8988T (cell line): ENCODE results near the gene OR56A3.

Source experiments
- DNase-seq: peaks from one replicate; pipeline ENCODE4 v3.0.0; 2011

Gene OR56A3

DNA sequence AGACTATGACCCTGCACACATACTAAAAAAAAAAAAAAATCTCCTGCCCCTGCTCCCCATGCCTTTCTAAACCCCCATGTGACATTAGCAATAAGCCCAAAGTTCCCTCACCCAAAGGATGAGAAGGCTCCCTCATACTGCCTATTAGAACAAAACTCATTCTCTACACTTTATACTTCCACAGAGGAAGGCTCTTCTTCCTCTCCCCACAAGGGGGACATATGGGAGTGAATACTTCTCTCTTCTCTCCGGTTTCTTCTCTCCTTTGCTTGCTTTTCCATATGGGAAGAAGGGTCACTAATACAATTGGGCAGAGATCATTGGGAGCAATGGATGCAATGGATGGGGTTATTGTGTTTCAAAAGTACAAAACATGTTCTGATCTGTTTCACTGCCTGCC lies 41.4 kb downstream of the OR56A3 start:
- no peak for DNase-seq

DNA sequence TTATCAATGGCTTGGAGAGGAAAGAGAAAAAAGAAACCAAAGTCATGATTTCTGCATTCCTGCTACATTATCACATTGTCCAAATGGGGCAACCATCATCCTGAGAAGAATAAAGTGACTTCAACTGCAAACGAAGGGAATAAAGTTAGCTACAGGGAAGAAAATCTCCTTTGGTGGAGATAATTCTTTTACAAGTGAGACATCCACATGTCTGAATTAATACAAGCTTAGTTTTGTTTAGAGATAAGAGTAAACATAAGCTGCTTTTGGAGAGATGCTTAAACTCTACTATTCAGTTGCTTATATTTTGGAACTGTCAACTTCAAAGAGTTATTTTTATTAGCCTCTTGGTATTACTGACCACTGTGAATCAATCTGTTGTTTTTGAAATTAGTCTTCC lies 44.8 kb downstream of the OR56A3 start, which contains the start of gene OR52L1:
TSS of gene OR52L1 (minus strand) at position 101 of the 400 bp plus-strand sequence. CDS start at position 46, 55 bp downstream.
- no peak for DNase-seq

DNA sequence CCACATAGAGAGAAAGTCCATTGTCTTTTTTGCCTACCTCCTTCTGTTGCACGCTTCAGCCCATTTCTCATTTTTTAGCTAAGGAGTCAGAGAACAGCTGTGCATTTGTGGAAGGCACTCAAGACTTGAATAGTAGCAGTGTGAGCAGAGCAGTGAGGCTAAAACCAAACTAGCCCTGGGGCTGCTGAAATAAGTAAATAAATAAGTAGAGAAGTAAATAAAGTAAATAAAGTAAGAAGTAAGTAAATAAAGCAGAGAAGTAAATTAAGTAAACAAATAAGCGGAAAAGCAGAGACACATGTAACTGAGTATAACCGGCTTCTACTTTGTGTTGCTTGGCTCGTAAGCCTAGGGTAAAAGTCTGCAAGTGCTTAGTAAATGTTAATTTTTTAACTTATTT lies 47.2 kb downstream of the OR56A3 start:
- DNase-seq = no peak

- no peak for DNase-seq
Measured at GRCh38 chr11:5992150-5992549, 50.1 kb downstream of the OR56A3 start.

- DNase-seq = peak; percentile 33
Measured at GRCh38 chr11:5992604-5993251, 50.7 kb downstream of the OR56A3 start.

GRCh38 chr11:5994791-5995190 lies 52.7 kb downstream of the OR56A3 start:
- DNase-seq = no peak
